NCI-H748 (cell line): ENCODE measurements around the gene C3orf38.
"Not testable (repeated sequence)": the region's sequence is repeated elsewhere in the genome, so short reads cannot be mapped to it uniquely, and the experiment has no call there.

Experiments
- DNase-seq: peaks from one replicate; lab custom pipeline; 2025; ENCODE audit not compliant: unreplicated experiment; lab: John Stamatoyannopoulos, UW

The C3orf38 gene

GRCh38 chr3:88151358-88151757 is 1.6 kb downstream of the C3orf38 start:
- no peak for DNase-seq

DNA sequence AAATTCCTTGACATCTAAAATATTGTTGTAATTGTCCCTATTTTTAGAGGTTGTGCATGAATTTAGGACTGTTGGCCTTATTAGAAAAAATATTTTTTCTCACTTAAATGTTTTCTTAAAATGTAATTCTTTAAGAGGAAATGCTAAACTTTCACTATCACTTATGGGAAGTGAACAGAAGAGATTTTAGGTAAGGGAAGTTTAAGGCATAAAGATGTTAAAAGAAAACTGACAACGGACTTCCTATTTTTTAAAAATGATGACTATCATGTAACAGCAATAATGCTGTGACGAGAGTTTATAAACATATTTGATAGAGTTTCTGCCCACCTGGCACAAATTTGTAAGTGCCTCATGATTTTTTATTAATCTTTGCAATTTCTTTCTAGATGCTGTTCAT is 3.1 kb downstream of the C3orf38 start:
- DNase-seq, result no peak

GRCh38 chr3:88166419-88166971 is 16.7 kb downstream of the C3orf38 start:
- DNase-seq, result no peak

DNA sequence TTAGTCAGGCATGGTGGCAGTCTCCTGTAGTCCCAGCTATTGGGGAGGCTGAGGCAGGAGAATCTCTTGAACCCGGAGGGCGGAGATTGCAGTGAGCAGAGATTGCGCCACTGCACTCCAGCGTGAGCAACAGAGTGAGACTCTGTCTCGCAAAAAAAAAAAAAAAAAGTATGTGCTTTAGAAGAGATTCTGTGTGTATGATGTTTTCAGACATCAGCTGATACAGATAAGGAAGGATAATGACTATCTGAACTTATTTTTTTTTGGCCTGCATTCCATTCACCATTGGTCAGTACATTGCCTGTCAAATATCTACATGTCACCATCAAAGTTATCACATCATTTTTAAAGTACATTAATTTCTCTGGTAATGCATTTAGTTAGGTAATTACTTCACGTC is 17.4 kb downstream of the C3orf38 start:
- no peak for DNase-seq

DNA sequence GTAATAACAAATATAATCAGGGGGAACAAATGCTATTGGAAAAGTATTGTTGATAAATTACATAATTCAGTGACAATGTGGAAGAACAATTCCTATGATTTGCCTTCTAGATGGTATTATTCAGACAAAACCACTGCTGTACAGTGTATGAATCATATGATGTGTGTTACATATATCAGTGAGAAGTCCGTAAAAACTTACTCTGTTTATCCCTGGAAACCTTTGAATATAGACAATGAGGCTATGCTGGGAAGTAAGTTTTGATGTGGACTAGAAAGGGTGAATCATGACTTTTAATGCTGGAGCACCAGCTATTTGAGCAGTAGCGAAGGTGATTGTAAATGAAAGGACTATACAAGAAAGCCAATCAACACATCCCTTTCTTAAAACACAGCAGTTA is 17.9 kb downstream of the C3orf38 start:
- DNase-seq, result no peak

DNA sequence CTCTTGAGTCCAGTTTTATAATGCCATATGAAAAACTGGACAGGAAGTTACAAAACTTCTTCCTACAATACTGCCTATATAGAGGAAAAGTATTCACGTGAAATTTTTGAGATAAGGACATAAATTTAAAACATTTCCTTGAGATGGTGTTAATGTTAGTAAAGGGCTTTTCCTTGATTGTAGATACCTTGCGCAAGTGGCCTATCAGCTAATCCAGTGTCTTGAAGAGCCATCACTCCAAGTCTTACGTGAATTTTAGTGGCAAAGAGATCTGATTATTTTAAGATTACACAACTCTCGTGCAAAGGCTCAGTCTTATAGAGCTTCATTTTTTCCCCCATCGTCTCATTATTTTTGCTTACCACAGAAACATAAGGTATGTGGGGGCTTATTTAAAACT is 18.4 kb downstream of the C3orf38 start:
- DNase-seq, result no peak

GRCh38 chr3:88180398-88180999 is 30.7 kb downstream of the C3orf38 start:
- peak; percentile 57 for DNase-seq

GRCh38 chr3:88182165-88182918 is 32.6 kb downstream of the C3orf38 start:
- not testable (repeated sequence) for DNase-seq

GRCh38 chr3:88188436-88188835 is 38.7 kb downstream of the C3orf38 start:
- DNase-seq, result no peak

DNA sequence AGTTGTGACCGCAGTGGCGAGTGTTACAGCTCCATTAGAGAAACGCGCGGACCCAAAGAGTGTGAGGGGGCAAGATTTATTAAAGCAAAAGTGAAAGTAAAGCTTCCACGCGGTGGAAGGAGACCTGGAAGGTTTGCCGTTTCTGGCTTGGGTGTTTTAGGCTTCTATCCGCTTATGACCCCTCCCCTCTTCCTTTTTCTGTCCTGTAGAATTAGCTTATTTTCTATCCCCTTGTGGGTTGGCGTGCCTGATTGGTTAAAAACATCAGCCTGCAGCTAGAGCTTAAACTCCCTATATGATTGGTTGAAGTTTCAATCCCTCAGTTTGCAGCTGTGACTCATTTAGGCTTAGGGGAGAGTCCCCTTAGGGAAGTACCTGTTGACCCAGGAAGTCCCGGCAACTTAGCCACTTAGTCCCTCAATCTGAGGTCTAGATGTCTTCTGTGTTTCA is 39.6 kb downstream of the C3orf38 start:
- DNase-seq, result peak; percentile 34

DNA sequence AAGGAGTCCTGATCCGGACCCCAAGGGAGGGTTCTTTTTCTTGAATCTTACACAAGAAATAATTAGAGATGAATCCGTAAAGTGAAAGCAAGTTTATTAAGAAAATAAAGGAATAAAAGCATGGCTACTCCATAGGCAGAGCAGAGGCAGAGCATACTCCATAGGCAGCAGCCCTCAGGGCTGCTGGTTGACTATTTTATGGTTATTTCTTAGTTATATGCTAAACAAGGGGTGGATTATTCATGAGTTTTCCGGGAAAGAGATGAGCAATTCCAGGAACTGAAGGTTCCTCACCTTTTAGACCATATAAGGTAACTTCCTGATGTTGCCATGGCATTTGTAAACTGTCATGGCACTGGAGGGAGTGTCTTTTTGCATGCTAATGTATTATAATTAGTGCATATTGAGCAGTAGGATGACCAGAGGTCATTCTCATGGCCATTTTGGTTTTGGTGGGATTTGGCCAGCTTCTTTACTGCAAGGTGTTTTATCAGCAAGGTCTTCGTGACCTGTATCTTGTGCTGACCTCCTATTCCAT is 42.2 kb downstream of the C3orf38 start:
- DNase-seq, result no peak

DNA sequence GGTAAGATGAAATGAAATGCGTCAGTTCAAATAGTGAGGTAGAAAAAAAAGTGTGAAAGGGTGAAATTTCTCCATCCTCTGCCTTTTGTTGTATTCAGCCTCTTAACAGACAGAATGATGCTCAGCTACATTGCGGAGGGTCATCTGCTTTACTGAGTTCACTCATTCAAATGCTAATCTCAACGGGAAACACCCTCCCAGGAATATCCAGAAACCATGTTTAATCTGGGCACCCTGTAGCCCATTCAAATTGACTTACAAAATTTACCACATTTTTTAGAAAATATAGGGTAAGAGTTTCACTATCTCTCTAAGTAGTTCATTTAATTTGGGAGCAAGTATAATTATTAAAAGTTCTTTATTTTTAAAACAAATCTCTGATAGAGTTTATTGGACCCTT is 42.9 kb downstream of the C3orf38 start:
- no peak for DNase-seq

DNA sequence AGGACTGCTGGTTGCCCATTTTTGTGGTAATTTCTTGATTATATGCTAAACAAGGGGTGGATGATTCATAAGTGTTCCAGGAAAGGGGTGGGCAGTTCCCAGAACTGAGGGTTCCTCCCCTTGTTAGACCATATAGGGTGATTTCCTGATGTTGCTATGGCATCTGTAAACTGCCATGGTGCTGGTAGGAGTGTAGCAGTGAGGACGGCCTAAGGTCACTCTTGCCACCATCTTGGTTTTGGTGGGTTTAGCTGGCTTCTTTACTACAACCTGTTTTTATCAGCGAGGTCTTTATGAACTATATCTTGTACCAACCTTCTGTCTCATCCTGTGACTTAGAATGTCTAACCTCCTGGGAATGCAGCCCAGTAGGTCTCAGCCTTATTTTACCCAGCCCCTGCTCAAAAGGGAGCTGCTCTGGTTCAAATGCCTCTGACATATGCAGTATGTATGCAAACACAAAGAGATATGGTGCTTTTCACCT is 46.2 kb downstream of the C3orf38 start:
- DNase-seq, result no peak

DNA sequence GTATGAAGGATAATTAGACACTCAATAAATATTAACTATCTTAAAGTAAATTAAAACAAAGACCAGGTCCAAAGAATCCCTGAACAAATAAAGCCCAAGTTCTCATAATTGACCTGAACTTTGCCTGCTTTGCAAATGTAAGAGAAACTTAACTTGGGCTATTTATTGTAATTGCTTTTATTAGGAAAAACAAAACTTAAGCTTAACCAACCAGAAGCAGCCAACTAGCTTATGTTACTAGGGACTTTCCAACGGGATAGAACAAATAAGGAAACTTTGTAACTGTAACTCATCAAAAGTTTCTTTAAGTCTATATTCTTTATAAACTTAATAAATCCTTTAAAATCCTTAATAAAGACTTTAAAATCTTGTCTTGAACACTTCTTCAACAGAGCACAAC is 48.4 kb downstream of the C3orf38 start:
- no peak for DNase-seq

DNA sequence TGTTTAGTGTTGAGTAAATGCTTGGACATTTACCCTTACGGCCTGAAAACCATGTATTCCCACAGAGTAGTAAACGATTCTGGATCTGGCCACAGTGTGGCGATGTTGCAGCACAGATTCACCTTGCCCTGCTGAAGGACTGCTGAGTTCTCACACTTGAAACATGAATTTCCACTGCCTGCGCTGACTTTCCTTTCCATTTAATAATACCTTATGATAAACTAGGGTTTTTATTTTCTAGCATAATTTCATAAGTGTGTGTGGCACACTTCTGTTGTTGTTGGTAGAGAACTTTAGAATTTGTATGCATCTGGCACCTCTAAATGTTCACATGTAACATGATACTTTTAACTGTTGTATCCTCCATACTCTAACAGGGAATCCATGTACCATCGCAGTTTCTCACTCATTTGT is 53.9 kb downstream of the C3orf38 start:
- peak; percentile 62 for DNase-seq
